GM06990 (cell line): ENCODE data around the gene SMPD1.

Experiments used
- DNase-seq: peaks from one replicate; pipeline ENCODE4 v3.0.0-alpha.2; 2011; ENCODE audit not compliant: insufficient read length; ENCODE audit errors: extremely low read depth
- H3K27me3 ChIP-seq: replicated peaks from 2 replicates; pipeline ENCODE4 v1.6.0; 2011; ENCODE audit warnings: low read length; ENCODE audit not compliant: control insufficient read depth, insufficient read depth
- H3K36me3 ChIP-seq: 2 replicates; pipeline ENCODE4 v1.5.1; 2011; ENCODE audit warnings: low read length; ENCODE audit not compliant: control insufficient read depth, insufficient read depth
- H3K4me3 ChIP-seq: replicated peaks from 2 replicates; pipeline ENCODE4 v1.5.1; 2011; ENCODE audit warnings: low read depth, mild to moderate bottlenecking, control low read depth, low read length
- TF ChIP-seq, protein P1 (sequence below): IDR thresholded peaks from 2 replicates; pipeline ENCODE4 v1.5.1; 2011; ENCODE audit warnings: low read length, control low read depth, mild to moderate bottlenecking, inconsistent platforms; ENCODE audit not compliant: insufficient read depth, poor library complexity, severe bottlenecking

SMPD1 gene

DNA sequence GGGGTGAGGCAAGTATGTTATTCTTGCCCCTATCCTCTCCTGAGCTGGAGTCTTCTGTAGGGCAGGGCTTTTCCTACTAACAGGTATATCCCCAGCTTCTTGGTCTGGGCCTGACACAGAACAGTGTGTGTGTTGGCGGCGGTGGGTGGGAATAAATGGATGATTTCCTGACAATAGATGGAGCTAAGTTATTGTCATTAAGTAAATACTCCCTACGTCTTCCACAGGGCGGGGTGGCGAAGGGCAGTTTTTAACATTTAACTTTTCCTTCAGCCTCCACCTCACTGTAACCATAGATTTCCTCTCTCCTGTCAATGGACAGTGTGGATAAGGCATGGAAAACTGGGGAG lies 11.7 kb upstream of the SMPD1 start:
- H3K4me3 ChIP-seq: no peak overlapping the region
- no peaks in the 10 kb centered on the region for H3K36me3 ChIP-seq
- TF ChIP-seq, protein P1, sequence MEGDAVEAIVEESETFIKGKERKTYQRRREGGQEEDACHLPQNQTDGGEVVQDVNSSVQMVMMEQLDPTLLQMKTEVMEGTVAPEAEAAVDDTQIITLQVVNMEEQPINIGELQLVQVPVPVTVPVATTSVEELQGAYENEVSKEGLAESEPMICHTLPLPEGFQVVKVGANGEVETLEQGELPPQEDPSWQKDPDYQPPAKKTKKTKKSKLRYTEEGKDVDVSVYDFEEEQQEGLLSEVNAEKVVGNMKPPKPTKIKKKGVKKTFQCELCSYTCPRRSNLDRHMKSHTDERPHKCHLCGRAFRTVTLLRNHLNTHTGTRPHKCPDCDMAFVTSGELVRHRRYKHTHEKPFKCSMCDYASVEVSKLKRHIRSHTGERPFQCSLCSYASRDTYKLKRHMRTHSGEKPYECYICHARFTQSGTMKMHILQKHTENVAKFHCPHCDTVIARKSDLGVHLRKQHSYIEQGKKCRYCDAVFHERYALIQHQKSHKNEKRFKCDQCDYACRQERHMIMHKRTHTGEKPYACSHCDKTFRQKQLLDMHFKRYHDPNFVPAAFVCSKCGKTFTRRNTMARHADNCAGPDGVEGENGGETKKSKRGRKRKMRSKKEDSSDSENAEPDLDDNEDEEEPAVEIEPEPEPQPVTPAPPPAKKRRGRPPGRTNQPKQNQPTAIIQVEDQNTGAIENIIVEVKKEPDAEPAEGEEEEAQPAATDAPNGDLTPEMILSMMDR: no peak
- DNase-seq: no peak
- H3K27me3 ChIP-seq: no peaks in the 10 kb centered on the region

DNA sequence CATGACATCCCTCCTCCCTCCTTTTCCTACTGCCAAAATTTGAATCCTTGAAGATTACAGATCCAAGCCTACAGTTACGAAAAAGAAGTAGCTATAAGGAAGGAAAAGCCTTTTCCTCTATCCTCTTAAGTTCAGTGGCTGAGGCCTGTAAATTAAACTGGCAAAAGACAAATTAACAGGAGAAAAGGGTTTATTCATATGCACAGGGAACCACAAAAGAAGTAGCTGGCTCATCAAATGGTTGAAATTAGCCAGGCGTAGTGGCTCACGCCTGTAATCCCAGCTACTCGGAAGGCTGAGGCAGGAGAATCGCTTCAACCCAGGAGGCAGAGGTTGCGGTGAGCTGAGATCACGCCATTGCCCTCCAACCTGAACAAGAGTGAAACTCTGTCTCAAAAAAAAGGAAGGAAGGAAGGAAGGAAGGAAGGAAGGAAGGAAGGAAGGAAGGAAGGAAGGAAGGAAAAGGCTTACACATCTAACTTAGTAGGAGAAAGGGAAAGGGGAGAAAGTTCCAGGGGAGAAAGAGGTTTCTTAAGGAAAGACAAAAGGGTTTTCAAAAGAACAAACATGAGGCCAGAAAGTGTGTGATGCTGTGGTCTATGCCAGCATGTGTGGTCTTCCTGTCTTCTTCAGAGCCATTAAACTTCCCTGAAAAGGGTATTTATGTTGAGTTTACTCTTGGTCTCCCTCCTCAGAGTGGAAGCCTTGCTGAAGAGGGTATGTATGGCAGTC lies 5.1 kb upstream of the SMPD1 start:
- no peak for DNase-seq
- no peaks in the 10 kb centered on the region for H3K27me3 ChIP-seq
- no peak overlapping the region for H3K4me3 ChIP-seq
- TF ChIP-seq, protein P1: no peak
- no peaks in the 10 kb centered on the region for H3K36me3 ChIP-seq

DNA sequence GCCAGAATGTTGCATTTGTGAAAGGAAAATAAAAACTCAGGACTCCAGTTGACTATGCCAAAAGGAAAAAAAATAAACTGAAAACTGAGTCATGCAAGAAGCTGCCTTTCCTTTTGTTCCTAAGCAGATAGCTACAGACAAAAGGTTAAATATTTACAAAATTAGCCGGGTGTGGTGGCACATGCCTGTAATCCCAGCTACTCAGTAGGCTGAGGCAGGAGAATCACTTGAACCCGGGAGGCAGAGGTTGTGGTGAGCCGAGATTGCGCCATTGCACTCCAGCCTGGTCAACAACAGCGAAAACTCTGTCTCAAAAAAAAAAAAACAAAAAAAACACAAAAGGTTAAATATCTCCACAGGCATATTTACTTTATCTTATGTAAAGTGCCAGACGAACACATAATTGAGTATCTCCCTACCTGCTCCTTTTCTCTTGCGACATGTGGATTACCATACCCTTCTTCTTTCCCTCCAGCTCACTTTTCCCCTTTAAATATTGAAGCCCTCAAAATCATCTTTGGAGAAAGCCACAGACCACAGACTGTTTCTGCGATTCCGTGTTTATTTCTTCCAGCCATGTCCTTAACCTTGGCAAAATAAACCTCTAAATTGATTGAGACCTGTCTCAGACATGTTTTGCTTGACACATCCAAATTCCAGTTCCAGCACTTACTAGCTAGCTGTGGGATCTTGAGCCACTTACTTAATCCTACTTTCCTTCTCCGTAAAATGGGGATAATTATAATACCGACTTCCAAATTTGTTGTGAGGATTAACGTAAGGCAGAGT lies 2.3 kb upstream of the SMPD1 start:
- no peaks in the 10 kb centered on the region; the same call in 1 of the 2 replicates for H3K36me3 ChIP-seq
- H3K27me3 ChIP-seq: no peaks in the 10 kb centered on the region
- H3K4me3 ChIP-seq: no peak overlapping the region
- TF ChIP-seq, protein P1: no peak
- no peak for DNase-seq

DNA sequence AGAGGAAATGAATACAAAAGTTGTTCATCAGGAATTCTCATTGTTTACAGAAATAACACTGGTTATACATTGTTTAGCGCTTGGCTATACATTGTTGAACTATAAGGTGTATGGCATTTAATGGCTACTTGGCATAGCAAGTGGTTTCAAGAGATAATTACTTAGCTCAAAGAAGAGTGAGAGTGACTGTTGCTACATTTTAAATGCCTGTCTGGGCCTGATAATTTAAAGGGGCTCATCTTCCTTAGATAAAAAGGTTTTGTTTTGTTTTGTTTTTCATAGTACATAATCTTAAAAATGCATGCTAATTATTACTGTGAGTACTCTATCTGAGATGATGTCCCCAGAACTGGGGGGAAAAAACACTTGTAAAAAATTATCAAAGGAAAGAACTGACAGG lies 1.5 kb upstream of the SMPD1 start:
- DNase-seq: no peak
- TF ChIP-seq, protein P1: no peak
- no peak overlapping the region for H3K4me3 ChIP-seq
- no peaks in the 10 kb centered on the region for H3K27me3 ChIP-seq
- H3K36me3 ChIP-seq: no peaks in the 10 kb centered on the region; the same call in 1 of the 2 replicates

DNA sequence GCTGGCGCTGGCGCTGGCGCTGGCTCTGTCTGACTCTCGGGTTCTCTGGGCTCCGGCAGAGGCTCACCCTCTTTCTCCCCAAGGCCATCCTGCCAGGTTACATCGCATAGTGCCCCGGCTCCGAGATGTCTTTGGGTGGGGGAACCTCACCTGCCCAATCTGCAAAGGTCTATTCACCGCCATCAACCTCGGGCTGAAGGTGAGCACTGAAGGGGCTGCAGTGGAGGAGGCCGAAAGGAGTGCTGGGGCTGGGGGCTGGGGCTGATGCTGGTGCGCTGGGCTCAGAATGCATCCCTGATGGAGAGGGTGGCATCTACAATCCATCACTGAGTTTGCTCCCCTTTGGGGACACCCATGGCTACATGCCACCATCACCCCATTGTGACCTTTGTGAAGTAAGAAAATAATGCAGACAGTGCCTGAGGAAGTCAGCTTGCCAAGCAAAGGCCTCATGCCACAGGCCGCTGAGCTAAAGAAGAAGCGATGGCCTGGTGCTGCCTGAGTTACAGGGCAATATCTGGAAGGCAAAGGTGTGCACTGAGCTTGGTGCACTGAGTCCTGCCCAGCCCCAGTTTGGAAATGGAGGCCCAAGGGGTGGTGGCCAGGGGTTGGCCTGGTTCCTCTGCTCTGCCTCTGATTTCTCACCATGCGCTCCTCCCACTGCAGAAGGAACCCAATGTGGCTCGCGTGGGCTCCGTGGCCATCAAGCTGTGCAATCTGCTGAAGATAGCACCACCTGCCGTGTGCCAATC lies 620 bp downstream of the SMPD1 start:
- TF ChIP-seq, protein P1: no peak
- Histone ChIP-seq H3K4me3 (peak overlapping the region; percentile 81), H3K36me3 (no peaks in the 10 kb centered on the region; the same call in 1 of the 2 replicates), H3K27me3 (no peaks in the 10 kb centered on the region)
- no peak for DNase-seq
